ENCODE measurements around the gene SPTLC2. TPM values are rescaled to one million over a fixed set of nuclear protein-coding genes. Genes with fewer than 3 reads are reported as not detected.

Gene SPTLC2
- total and polyA plus RNA-seq, 5 donors from 2014 or later = 8.9 to 18.1 (median 10.1) TPM

Other genes starting within 250 kb of the SPTLC2 start
- 10.5 TPM for gene TMED8, start 239.5 kb downstream of the SPTLC2 start, total RNA-seq
- gene TMED8, start 239.5 kb downstream of the SPTLC2 start, polyA plus RNA-seq = 1 to 10 TPM; 4.3 to 5.0 (median 4.9) TPM
- 0.42 TPM for gene SAMD15, start 239.3 kb downstream of the SPTLC2 start, total RNA-seq
- not detected for gene SAMD15, start 239.3 kb downstream of the SPTLC2 start, polyA plus RNA-seq
- gene NOXRED1, start 193.1 kb downstream of the SPTLC2 start, total RNA-seq = 0.39 TPM
- gene NOXRED1, start 193.1 kb downstream of the SPTLC2 start, polyA plus RNA-seq = under 1 TPM in 2 of 4 donors, not detected in 2; 0.37 to 0.51 TPM
- gene VIPAS39, start 159.0 kb downstream of the SPTLC2 start, total RNA-seq = 16.6 TPM
- gene VIPAS39, start 159.0 kb downstream of the SPTLC2 start, polyA plus RNA-seq = 10 to 100 TPM; 12.4 to 14.6 (median 13.4) TPM
- 66.9 TPM for gene AHSA1, start 158.5 kb downstream of the SPTLC2 start, total RNA-seq
- 100 to 1,000 TPM; 105 to 134 (median 122) TPM for gene AHSA1, start 158.5 kb downstream of the SPTLC2 start, polyA plus RNA-seq
- not detected for gene ISM2, start 117.8 kb downstream of the SPTLC2 start, total RNA-seq
- gene ISM2, start 117.8 kb downstream of the SPTLC2 start, polyA plus RNA-seq = not detected
- 9.2 TPM for gene ALKBH1, start 91.4 kb upstream of the SPTLC2 start, total RNA-seq
- gene ALKBH1, start 91.4 kb upstream of the SPTLC2 start, polyA plus RNA-seq = 10 to 100 TPM in 1 of 4 donors, 1 to 10 TPM in 3; 7.2 to 10.1 (median 8.9) TPM
- 34.0 TPM for gene SLIRP, start 91.5 kb upstream of the SPTLC2 start, total RNA-seq
- 100 to 1,000 TPM; 286 to 330 (median 296) TPM for gene SLIRP, start 91.5 kb upstream of the SPTLC2 start, polyA plus RNA-seq
- 102 TPM for gene SNW1, start 144.5 kb upstream of the SPTLC2 start, total RNA-seq
- 10 to 100 TPM; 77.9 to 96.5 (median 81.2) TPM for gene SNW1, start 144.5 kb upstream of the SPTLC2 start, polyA plus RNA-seq
- 10.5 TPM for gene ADCK1, start 183.5 kb upstream of the SPTLC2 start, total RNA-seq
- 1 to 10 TPM; 2.0 to 4.7 (median 3.5) TPM for gene ADCK1, start 183.5 kb upstream of the SPTLC2 start, polyA plus RNA-seq

Measured in CD4-positive, CD25-positive, alpha-beta regulatory T cell (primary cell).